ENCODE measurements around the gene SPDYE3.
"Not testable (repeated sequence)": the region's sequence is repeated elsewhere in the genome, so short reads cannot be mapped to it uniquely, and the experiment has no call there.

Gene SPDYE3

DNA sequence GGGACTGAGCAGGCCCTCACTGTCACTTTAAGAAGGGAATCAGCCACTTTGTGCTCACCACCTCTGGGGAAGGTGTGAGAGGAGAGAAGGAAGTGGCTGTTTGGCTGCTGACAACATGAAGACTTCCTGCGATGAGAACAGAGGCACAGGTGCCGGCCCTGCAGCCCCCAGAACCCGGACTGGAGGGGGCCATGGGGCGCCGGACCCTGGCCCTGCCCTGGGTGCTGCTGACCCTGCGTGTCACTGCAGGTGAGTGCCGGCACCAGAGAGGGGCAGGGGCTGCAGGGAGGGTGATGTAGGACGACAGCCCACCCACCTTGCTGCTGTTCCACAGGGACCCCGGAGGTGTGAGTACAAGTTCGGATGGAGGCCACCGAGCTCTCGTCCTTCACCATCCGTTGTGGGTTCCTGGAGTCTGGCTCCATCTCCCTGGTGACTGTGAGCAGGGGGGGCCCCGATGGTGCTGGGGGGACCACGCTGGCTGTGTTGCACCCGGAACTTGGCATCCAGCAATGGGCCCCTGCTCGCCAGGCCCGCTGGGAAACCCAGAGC is 44.8 kb downstream of the SPDYE3 start:
- not testable (repeated sequence) for DNase-seq (ENCODE audit: low read depth in 2 of 2)

- no peak for DNase-seq (ENCODE audit: low read depth in 2 of 2)
Measured at GRCh38 chr7:100352984-100353684, 45.6 kb downstream of the SPDYE3 start.

DNA sequence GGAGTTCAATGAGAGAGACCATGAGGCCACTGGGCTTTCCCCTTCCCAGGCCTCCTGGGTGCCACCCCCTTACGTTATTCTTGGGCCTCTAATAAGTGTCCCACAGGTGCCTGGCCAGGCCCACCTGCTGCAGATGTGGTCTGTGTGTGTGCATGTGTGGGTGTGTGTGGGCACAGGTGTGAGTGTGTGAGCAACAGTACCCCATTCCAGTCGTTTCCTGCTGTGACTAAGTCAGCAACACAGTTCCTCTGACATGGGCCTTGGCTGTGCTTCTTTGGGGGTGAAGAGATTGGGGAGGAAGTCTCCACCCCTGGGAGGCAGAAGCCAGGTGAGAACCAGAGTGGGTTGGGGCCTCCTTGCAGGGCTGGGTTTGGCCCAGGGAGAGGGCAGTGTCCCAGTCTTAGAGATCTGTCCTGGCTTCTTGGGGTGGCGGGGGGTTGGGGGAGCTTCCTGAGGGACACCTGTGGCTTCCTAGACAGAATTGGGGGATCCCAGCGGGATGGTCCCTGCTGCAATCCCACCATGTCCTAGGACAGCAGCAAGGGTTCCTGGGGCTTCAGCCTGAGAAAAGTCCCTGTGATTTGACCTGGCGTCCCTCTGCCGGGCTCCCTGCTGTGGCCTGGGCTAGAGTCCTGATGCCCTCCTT is 46.3 kb downstream of the SPDYE3 start:
- DNase-seq (ENCODE audit: low read depth in 2 of 2), result no peak

DNA sequence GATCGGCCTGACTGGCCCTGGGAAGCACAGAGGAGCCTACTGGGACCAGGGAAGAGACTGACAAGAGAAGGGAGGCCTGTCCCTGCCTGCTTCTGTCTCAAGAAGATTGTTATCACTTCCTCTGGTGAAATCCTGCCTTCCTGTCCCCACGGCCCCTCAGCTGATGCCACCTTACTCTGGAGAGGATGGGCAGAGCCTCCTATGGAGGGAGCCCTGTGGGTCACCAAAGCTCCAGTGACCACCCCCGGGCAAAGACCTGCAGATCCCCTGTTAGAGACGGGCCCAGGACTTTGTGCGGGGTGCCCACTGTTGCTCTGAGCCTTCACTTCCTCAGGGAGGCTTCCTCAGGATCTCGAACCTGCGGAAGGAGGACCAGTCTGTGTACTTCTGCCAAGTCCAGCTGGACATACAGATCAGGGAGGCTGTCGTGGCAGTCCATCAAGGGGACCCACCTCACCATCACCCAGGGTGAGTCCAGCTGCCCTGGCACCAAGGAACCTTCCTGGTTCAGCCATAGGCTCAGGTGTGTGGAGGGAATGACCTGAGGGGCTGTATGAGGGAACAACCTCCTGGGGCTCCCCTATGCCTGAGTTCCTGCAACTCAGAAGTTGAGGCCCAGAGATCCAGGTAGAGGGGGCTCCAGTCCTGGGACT is 49.0 kb downstream of the SPDYE3 start:
- DNase-seq (ENCODE audit: low read depth in 2 of 2), result no peak

DNA sequence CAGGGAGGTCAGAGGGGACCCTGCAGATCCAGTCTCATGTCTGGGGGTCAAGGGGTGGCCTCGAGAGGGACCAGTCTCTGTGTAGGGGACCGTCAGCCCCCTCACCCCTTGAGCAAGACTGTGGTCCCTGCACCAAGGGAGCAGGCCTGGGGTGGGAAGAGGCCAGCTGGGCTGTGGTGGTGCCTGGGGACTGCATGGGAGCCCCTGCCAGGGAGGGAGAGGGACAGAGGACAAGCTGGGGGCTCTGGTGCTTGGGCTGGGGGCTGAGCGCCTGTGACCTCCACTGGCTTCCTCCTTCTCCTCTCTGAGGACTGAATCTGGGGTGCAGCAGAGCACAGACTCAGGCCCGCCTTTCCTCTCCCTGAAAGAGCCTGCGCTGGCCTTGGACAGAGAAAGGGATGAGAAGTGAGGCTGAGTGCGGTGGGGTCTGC is 49.6 kb downstream of the SPDYE3 start:
- DNase-seq (ENCODE audit: low read depth in 2 of 2), result no peak

DNA sequence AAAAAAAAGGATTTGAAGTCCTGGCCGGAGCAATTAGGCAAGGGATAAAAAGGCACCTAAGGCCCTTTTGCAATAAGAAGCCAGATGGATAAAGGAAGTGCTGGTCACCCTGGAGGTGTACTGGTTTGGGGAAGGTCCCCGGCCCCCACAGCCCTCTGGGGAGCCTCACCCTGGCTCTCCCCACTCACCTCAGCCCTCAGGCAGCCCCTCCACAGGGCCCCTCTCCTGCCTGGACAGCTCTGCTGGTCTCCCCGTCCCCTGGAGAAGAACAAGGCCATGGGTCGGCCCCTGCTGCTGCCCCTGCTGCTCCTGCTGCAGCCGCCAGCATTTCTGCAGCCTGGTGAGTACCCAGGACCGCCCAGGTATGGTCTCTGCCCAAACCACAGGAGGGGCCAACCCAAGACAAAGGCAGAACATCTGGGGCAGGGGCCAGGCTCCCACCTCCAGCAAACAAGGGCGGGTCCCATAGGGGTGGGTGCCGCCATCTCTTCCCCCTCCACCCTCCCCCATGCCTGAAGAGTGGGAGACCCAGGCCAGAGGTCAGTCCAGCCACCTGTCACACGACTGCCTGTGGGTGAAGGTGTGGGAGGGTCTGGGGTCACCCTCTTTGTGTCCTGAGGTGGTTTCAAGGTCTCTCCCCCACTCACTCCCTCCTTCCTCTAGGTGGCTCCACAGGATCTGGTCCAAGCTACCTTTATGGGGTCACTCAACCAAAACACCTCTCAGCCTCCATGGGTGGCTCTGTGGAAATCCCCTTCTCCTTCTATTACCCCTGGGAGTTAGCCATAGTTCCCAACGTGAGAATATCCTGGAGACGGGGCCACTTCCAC is 50.7 kb downstream of the SPDYE3 start, which contains the start of gene PILRB:
Gene PILRB, plus strand, starts transcription at position 91 of the 830 bp plus-strand sequence. Its CDS starts 186 bp downstream, at position 277.
- no peak for DNase-seq (ENCODE audit: low read depth in 2 of 2)

GRCh38 chr7:100358857-100359212 is 51.3 kb downstream of the SPDYE3 start:
- no peak for DNase-seq (ENCODE audit: low read depth in 2 of 2)

DNA sequence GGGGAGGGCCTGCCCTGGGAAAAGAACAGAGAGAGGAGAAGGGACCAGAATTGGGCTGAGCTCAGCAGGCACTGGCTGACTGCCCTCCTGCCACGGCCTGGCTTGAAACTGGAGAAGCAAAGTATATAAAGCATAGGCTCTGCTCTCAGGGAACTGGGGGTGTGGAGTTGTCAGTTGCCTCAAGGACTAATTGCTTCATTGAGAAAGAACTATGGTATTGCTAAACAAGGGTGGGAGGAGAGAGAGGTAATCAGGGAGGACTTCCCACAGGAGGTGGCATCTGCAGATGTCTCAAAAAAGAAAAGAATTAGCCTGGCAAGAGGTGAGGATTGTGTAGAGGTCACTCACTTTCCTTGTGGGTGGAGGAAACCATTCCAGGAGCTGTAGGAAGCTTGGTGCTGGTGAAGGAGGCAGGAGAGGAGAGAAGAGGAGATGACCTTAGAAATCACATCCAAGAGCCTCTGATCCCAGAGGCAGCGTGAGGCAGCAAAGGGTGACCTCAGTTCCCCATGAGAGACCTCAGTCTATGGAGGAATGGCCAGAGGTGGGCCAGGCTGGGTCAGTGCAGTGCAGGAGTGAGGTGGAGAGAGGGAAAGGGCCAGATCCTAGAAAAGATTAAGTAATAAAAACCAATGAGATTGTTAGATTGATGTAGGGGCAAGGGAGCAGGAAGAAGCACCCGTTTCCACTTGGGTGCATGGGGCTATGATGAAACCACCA is 52.8 kb downstream of the SPDYE3 start:
- no peak for DNase-seq (ENCODE audit: low read depth in 2 of 2)

GRCh38 chr7:100363098-100363497 is 55.6 kb downstream of the SPDYE3 start:
- no peak for DNase-seq (ENCODE audit: low read depth in 2 of 2)

DNA sequence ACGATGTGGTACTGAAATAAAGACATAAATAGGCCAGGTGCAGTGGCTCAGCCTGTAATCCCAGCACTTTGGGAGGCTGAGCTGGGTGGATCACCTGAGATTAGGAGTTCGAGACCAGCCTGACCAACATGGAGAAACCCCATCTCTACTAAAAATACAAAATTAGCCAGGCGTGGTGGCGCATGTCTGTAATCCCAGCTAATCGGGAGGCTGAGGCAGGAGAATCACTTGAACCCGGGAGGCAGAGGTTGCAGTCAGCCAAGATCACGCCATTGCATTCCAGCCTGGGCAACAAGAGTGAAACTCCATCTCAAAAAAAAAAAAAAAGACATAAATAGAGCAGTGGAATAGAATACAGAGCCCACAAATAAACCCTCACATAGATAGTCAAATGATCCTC is 56.3 kb downstream of the SPDYE3 start:
- DNase-seq (ENCODE audit: low read depth in 2 of 2), result not testable (repeated sequence)

- no peak for DNase-seq (ENCODE audit: low read depth in 2 of 2)
Measured at GRCh38 chr7:100364480-100364879, 57.0 kb downstream of the SPDYE3 start.

- DNase-seq (ENCODE audit: low read depth in 2 of 2), result not testable (repeated sequence)
Measured at GRCh38 chr7:100365998-100366367, 58.5 kb downstream of the SPDYE3 start.

DNA sequence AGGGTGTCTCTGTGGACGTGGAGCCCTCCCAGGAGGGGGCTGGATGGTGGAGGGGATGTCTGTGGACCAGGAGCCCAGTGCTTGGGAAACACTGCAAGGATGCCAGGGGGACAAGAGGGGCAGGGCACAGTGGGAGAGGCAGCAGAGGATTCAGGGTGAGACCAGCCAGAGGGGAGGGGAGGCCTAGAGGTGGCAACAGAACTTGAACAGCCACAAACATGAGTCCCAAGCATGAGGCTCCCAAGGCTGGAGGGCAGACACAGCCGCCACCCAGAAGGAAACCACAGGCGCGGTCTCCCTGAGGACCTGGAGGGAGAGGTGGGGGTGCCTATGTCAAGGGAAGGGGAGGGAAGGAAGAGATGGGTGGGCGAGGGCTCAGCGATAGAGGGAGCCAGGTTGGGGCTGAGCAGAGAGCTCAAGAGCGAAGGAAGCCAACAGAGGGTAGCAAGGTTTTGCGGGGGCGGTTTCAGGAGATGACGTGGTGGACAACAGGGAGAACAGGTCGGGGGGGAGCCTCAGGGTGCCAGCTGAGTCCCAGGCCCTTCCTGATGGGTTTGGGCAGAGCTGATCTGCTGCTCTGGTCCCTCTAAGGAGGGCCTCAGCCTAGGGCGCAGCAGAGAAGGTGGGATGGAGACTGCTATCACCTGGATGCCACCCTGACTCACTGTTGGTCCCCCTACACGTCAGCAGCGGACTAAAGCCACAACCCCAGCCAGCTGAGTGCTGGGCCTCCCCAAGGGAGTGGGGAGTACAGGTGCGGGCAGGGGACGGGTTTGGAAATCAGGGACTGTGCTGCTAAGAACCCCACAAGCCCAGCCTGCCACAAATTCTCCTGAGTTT is 59.1 kb downstream of the SPDYE3 start:
- DNase-seq (ENCODE audit: low read depth in 2 of 2), result no peak

GRCh38 chr7:100367251-100367620 is 59.7 kb downstream of the SPDYE3 start:
- no peak for DNase-seq (ENCODE audit: low read depth in 2 of 2)

GRCh38 chr7:100367676-100368613 is 60.4 kb downstream of the SPDYE3 start:
- DNase-seq (ENCODE audit: low read depth in 2 of 2), result no peak

DNA sequence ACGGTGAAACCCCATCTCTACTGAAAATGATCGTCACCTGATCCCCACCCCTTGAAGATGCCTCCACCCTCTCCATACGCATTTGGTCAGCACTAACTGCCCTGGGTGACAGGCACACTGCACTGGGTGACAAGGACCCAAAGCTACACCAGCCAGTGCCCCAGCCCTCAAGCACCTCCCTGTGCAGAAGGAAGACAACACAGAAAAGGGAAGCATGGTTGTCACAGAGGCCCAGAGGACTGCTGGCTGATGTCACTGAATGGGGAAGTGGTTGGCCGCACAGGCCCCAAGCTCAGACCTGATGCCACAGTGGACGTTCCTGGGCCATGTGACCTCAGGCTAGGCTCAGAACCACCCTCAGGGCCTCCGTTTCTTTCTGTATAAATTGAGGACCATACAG is 61.6 kb downstream of the SPDYE3 start:
- DNase-seq (ENCODE audit: low read depth in 2 of 2), result no peak

GRCh38 chr7:100370303-100370702 is 62.8 kb downstream of the SPDYE3 start:
- no peak for DNase-seq (ENCODE audit: low read depth in 2 of 2)

GRCh38 chr7:100370746-100371145 is 63.2 kb downstream of the SPDYE3 start:
- no peak for DNase-seq (ENCODE audit: low read depth in 2 of 2)

DNA sequence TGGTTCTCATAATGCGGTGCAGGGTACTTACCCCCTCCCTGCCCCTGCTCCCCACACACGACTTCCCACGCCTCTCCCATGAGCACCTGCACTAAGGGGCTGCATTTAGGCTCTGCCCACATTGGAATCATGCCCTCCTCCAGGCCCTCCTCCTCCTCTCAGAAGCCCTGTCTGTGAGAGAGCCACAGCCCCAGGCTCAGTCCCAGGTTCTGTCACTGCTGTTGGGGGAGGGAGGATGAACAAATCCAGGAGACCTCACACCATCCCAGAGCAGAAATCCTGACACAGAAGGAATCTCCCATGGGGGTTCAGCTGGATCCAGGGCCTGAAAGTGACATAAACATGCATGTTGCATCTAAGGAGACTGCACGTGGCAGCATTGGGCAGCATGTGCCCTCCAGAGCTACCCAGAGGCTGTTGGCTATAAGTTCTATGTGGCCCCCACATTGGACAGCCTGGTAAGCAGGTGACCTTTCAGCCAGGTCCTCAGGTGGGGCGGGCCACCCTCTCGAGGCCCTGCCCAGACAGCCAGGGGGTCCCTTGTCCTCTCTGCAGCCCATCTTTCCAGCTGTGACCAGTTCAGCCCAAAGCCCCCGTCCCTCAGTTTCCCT is 64.2 kb downstream of the SPDYE3 start:
- no peak for DNase-seq (ENCODE audit: low read depth in 2 of 2)
